ENCODE data around the gene MTF2. TPM values are rescaled to one million over a fixed set of nuclear protein-coding genes. Genes with fewer than 3 reads are reported as not detected.

Gene MTF2
- total and polyA plus RNA-seq, 2 experiments from 2014 or later: 82.1 to 133 TPM

DNA sequence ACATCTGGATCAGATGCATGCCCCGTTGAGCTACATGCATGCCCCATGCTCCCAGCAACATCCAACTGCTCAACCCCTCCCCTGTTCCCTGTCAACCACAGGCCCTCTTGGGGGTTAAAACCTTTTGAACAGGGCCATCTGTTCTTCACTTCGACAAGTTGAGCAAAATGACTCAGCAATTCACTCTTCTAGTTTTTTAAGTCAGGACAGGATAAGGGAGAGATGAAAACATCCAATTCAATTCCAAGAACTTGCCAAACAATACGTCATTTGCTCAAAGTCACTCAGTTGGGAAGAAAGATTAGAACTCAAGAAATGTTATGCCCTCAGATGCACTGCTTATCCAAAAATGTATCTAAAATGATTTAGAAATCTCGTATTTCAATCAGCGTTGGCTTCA, 46.1 kb upstream of the MTF2 start (continued):
- TF ChIP-seq, protein P1, sequence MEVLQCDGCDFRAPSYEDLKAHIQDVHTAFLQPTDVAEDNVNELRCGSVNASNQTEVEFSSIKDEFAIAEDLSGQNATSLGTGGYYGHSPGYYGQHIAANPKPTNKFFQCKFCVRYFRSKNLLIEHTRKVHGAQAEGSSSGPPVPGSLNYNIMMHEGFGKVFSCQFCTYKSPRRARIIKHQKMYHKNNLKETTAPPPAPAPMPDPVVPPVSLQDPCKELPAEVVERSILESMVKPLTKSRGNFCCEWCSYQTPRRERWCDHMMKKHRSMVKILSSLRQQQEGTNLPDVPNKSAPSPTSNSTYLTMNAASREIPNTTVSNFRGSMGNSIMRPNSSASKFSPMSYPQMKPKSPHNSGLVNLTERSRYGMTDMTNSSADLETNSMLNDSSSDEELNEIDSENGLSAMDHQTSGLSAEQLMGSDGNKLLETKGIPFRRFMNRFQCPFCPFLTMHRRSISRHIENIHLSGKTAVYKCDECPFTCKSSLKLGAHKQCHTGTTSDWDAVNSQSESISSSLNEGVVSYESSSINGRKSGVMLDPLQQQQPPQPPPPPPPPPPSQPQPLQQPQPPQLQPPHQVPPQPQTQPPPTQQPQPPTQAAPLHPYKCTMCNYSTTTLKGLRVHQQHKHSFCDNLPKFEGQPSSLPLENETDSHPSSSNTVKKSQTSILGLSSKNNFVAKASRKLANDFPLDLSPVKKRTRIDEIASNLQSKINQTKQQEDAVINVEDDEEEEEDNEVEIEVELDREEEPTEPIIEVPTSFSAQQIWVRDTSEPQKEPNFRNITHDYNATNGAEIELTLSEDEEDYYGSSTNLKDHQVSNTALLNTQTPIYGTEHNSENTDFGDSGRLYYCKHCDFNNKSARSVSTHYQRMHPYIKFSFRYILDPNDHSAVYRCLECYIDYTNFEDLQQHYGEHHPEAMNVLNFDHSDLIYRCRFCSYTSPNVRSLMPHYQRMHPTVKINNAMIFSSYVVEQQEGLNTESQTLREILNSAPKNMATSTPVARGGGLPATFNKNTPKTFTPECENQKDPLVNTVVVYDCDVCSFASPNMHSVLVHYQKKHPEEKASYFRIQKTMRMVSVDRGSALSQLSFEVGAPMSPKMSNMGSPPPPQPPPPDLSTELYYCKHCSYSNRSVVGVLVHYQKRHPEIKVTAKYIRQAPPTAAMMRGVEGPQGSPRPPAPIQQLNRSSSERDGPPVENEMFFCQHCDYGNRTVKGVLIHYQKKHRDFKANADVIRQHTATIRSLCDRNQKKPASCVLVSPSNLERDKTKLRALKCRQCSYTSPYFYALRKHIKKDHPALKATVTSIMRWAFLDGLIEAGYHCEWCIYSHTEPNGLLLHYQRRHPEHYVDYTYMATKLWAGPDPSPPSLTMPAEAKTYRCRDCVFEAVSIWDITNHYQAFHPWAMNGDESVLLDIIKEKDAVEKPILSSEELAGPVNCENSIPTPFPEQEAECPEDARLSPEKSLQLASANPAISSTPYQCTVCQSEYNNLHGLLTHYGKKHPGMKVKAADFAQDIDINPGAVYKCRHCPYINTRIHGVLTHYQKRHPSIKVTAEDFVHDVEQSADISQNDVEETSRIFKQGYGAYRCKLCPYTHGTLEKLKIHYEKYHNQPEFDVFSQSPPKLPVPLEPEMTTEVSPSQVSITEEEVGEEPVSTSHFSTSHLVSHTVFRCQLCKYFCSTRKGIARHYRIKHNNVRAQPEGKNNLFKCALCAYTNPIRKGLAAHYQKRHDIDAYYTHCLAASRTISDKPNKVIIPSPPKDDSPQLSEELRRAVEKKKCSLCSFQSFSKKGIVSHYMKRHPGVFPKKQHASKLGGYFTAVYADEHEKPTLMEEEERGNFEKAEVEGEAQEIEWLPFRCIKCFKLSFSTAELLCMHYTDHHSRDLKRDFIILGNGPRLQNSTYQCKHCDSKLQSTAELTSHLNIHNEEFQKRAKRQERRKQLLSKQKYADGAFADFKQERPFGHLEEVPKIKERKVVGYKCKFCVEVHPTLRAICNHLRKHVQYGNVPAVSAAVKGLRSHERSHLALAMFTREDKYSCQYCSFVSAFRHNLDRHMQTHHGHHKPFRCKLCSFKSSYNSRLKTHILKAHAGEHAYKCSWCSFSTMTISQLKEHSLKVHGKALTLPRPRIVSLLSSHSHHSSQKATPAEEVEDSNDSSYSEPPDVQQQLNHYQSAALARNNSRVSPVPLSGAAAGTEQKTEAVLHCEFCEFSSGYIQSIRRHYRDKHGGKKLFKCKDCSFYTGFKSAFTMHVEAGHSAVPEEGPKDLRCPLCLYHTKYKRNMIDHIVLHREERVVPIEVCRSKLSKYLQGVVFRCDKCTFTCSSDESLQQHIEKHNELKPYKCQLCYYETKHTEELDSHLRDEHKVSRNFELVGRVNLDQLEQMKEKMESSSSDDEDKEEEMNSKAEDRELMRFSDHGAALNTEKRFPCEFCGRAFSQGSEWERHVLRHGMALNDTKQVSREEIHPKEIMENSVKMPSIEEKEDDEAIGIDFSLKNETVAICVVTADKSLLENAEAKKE (CRISPR knock-in tag; IDR thresholded peaks at IDR 0.05): no peak
- TF ChIP-seq NANOG (IDR thresholded peaks at IDR 0.05; ENCODE audit: borderline replicate concordance) (no peak), ZNF114 (CRISPR knock-in tag; IDR thresholded peaks at IDR 0.05) (no peak), CREB1 (CRISPR knock-in tag; IDR thresholded peaks at IDR 0.05; ENCODE audit: low read depth) (no peak)
- TF ChIP-seq, protein P2, sequence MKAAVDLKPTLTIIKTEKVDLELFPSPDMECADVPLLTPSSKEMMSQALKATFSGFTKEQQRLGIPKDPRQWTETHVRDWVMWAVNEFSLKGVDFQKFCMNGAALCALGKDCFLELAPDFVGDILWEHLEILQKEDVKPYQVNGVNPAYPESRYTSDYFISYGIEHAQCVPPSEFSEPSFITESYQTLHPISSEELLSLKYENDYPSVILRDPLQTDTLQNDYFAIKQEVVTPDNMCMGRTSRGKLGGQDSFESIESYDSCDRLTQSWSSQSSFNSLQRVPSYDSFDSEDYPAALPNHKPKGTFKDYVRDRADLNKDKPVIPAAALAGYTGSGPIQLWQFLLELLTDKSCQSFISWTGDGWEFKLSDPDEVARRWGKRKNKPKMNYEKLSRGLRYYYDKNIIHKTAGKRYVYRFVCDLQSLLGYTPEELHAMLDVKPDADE (IDR thresholded peaks at IDR 0.05): no peak
- TF ChIP-seq, protein P3, sequence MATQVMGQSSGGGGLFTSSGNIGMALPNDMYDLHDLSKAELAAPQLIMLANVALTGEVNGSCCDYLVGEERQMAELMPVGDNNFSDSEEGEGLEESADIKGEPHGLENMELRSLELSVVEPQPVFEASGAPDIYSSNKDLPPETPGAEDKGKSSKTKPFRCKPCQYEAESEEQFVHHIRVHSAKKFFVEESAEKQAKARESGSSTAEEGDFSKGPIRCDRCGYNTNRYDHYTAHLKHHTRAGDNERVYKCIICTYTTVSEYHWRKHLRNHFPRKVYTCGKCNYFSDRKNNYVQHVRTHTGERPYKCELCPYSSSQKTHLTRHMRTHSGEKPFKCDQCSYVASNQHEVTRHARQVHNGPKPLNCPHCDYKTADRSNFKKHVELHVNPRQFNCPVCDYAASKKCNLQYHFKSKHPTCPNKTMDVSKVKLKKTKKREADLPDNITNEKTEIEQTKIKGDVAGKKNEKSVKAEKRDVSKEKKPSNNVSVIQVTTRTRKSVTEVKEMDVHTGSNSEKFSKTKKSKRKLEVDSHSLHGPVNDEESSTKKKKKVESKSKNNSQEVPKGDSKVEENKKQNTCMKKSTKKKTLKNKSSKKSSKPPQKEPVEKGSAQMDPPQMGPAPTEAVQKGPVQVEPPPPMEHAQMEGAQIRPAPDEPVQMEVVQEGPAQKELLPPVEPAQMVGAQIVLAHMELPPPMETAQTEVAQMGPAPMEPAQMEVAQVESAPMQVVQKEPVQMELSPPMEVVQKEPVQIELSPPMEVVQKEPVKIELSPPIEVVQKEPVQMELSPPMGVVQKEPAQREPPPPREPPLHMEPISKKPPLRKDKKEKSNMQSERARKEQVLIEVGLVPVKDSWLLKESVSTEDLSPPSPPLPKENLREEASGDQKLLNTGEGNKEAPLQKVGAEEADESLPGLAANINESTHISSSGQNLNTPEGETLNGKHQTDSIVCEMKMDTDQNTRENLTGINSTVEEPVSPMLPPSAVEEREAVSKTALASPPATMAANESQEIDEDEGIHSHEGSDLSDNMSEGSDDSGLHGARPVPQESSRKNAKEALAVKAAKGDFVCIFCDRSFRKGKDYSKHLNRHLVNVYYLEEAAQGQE (IDR thresholded peaks at IDR 0.05; ENCODE audit: unreplicated experiment): no peak
